ENCODE results near the gene NFE2L2.
A peak's percentile ranks its signal among the peaks of the same experiment; 100 is the strongest.
"Not testable (repeated sequence)": the region's sequence is repeated elsewhere in the genome, so short reads cannot be mapped to it uniquely, and the experiment has no call there.

The NFE2L2 gene

GRCh38 chr2:177282181-177282641 lies 17.7 kb upstream of the NFE2L2 start:
- peak overlapping the region in 7 of 21 experiments; percentile 8 to 64 (median 31) for H3K27ac ChIP-seq
- H3K4me3 ChIP-seq = no peak overlapping the region

- peak overlapping the region in 9 of 21 experiments; percentile 1 to 64 (median 31) for H3K27ac ChIP-seq
- H3K4me3 ChIP-seq = no peak overlapping the region
These were observed 17.1 kb upstream of the NFE2L2 start for GRCh38 chr2:177281400-177282180.

DNA sequence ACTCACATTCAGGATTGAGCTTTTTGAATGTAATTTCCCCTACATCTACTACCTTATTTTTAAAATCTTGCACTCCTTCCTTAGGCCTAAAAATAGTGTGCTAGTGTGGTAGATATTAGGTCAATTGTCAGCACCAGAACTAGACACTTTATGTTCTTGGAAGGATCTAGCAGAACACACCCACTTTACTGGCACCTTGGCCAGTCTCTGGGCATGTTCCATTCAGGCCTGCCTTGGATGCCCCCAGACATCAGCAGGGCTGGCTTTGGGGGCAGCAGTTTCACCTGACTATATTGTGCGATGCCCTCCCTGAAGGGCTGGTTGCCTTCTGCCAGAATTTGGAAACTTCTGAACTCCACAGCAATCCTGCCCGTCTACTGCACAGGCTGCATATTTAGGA lies 15.3 kb upstream of the NFE2L2 start:
- Histone ChIP-seq H3K27ac (no peak overlapping the region), H3K4me3 (no peak overlapping the region)

- Histone ChIP-seq H3K27ac (peak overlapping the region in 11 of 21 experiments; percentile 11 to 74 (median 21)), H3K4me3 (no peak overlapping the region)
These were observed 11.2 kb upstream of the NFE2L2 start for GRCh38 chr2:177275743-177276055.

GRCh38 chr2:177275040-177275742 lies 10.7 kb upstream of the NFE2L2 start:
- H3K27ac ChIP-seq = peak overlapping the region in 11 of 21 experiments; percentile 11 to 74 (median 21)
- H3K4me3 ChIP-seq = no peak overlapping the region

GRCh38 chr2:177273408-177273807 lies 8.9 kb upstream of the NFE2L2 start:
- Histone ChIP-seq H3K4me3 (no peak overlapping the region), H3K27ac (peak overlapping the region in 5 of 21 experiments; percentile 18 to 69 (median 49))

DNA sequence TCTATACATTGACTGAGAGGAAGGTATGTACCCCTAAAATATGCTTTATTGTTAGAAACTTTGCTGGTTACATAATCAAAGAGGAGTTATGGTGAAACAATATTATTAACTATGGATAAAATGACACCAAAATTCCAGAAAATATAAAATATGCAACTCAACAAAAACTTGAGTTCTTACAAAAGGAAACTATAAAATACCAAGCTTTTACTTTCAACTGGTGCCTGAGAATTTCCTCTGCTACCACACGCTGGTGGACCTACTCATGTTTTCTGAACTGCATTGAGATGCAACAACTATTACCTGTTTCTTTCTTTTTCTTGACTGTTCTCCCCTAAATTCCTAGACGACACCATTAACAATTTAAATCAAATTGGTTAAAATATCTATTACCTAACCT lies 8.2 kb upstream of the NFE2L2 start:
- Histone ChIP-seq H3K27ac (peak overlapping the region in 3 of 21 experiments; percentile 27 to 69 (median 62)), H3K4me3 (no peak overlapping the region)

DNA sequence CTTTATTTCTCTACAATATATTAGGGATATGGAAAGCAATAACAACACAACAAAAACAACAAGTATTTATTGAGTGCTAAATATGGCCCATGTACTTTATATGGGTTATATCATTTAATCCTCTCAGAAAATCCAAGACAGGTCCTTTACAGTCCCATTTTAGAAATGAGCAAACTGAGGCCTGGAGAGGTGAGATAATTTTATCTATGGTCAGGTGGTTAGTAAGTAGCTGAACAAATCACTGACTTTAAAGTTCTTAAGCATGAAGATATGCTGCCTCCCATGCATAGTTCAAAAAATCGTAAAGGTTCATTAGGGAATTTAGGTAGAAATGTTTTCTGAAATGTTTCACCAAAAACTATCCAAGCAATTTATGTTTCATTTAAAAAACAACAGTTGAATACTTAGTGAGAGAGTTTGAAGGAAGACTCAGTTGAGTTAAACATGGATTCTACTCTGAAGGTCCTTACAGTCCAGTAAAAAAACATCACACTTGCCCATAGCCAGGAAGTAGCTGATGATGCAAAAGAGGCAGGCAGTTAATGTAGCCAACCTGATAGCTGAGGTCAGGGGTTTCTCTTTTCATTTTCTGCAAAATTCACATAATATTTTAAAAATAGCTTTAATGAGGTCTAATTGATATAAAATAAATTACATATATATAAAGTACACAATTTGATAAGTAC lies 7.6 kb upstream of the NFE2L2 start:
- H3K4me3 ChIP-seq = no peak overlapping the region
- no peak overlapping the region for H3K27ac ChIP-seq

DNA sequence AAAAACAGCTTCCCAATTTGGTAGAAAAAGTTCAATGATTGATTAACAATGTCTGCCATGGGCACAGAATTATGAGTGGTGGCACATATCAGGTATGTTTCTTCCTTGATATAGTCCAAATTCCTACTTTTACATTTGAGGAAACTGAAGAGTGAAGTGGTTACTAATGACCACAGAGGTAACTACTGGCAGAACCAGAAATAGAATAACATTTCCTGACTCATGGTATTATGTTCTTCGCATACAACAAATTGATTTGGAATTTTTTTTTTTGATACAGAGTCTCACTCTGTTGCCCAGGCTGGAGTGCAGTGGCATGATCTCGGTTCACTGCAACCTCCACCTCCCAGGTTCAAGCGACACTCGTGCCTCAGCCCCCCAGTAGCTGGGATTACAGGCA lies 6.0 kb upstream of the NFE2L2 start:
- Histone ChIP-seq H3K4me3 (no peak overlapping the region), H3K27ac (peak overlapping the region in 1 of 21 experiments; percentile 7)

- H3K27ac ChIP-seq = peak overlapping the region in 3 of 21 experiments; percentile 8 to 15 (median 10)
- no peak overlapping the region for H3K4me3 ChIP-seq
These were observed 4.4 kb upstream of the NFE2L2 start for GRCh38 chr2:177268901-177269300.

DNA sequence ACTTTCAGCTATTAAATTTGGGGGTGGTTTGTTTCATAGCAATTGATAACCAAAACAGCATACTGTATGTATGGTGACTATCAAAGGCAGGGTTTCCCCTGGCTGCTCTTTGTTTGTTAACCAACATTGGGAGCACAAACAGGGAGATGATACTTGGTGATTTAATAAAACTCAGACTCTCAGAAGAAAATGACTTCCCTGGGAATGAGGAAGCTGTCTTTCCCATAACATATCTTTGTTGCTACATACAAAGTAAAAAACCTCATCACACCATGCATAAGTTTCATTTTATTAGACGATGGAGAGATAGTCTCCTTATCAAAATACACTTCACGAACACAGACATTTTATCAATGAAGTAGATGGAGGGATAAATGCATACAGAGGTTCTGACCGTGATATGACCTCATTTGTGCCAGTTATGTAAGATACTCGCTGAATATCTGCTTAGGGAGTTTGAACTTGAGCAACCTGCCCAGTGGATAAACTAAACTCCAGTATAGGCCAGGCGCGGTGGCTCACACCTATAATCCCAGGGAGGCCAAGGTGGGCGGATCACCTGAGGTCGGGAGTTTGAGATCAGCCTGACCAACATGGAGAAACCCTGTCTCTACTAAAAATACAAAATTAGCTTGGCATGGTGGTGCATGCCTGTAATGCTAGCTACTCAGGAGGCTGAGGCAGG lies 3.8 kb upstream of the NFE2L2 start:
- no peak overlapping the region for H3K4me3 ChIP-seq
- peak overlapping the region in 6 of 21 experiments; percentile 8 to 100 (median 96) for H3K27ac ChIP-seq

DNA sequence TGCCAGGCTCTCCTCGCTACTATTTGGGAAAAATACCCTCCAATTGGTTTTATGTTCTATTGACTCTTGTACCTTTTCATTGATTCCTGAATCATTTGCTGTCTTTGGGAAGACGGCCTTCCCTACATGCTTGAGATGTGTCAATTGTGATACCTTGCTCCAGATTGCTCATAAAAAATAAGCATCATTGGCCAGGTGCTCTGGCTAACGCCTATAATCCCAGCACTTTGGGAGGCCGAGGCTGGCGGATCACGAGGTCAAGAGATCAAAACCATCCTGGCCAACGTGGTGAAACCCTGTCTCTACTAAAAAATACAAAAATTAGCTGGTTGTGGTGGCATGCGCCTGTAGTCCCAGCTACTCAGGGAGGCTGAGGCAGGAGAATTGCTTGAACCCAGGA lies 2.4 kb upstream of the NFE2L2 start:
- H3K27ac ChIP-seq = peak overlapping the region in 16 of 21 experiments; percentile 31 to 100 (median 81)
- H3K4me3 ChIP-seq = not testable (repeated sequence)

DNA sequence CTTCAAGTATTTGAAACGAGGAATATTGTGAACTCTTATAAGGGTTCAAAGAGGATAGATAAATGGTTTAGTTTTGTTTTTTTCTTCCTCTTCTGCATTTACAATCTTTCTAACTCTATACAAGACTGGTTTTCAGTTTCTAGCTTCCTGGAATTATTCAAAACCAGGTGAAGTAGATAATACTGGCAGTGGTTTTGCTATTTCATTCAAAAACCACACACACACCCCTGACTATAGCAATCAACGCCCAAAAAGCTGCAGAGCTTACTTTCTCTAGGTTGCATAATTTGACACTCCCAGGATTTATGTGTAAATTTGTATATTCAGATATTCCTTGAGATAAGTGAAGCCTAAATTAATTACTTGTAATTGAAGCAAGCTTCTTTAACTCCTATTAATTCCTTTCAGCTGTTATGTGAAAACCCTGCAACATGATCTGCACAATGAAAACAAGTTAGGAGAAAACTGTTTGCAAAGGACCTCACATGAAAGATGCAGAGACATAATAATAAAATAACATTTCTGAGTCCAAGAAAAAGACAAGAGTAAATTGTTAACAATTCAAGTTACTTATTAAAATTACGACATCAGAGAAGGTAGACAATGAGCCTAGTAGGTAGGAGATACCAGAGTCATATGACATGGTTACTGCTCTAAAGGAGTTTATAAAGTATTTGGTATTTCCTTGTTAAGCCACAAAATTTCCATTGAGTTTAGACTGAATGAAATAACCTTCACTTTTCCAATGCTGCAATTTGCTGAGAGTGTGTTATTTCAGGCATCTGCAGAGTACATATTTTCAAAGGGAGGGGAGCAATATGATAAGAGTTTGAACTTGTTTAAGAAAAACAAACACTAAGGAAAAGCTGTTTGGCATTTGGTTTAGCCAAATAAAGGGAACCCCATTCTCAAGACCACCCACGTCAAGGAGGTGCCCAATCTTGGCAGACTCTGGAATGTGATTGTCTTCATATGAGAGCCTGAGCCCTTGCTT lies 1.6 kb upstream of the NFE2L2 start:
- peak overlapping the region in 5 of 7 experiments; percentile 66 to 98 (median 74) for H3K4me3 ChIP-seq
- peak overlapping the region in 20 of 21 experiments; percentile 94 to 100 (median 99) for H3K27ac ChIP-seq

- Histone ChIP-seq H3K4me3 (peak overlapping the region; percentile 66 to 98 (median 74)), H3K27ac (peak overlapping the region; percentile 94 to 100 (median 99))
These were observed 276 bp downstream of the NFE2L2 start for GRCh38 chr2:177264209-177264692.

DNA sequence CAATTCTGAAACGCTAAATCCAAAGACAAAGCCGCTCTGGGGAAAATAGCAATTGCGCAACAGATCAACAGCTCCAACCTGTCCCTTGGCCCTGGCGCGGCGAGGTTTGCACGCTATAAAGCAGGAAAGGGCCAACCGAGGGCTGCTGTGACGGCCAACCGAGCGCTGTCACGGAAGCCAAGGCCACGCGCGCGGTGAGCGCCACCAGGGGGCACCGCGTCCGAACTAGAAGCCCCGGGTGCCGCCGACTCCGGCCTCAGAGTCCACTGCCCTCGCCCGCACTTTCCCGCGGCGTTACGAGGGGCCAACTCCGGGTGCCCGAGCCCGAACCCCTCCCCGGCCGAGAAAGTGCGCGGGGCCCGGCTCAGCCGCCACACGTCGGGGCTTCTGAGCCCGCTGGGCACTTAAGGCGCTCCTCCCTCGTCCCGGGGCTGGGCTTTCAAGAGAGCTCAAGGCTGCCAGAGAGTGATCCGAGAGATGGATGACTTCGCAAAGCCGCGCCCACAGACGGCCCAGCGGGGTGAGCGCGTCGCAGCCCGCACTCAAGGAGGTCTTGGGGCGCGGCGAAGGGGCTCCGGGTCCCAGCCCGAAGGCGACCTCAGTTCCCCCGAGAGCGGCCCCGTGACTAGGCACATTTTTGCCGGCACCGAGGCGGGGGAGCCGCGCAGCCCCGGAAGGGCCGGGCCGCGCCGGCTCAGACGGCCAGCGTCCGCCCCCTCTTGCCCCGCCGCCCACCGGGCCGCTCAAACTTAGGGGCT lies 897 bp downstream of the NFE2L2 start:
- H3K4me3 ChIP-seq = peak overlapping the region; percentile 66 to 98 (median 74)
- peak overlapping the region; percentile 94 to 100 (median 99) for H3K27ac ChIP-seq

DNA sequence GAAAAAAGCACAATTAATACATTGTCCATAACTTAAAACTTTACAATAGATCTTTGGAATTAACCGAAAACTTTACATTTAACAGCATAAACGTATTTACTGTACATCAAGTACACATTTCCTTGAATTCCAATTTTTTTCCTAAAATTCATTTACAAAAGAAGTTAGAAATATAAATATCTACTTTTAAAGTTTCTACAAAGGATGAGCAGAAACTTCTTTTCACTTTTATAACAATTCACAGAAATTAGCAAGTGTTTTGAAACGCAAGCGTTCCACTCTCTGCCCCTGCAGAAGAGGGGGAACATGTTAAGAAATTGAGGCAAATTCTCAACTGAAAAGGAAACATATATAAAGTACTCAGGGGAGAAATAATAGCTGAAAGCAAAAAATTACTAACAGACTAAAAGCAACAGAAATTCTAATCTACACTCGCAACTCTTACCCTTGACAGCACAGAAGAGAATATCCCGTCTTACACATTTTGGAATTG lies 1.5 kb downstream of the NFE2L2 start:
- peak overlapping the region in 20 of 21 experiments; percentile 94 to 100 (median 99) for H3K27ac ChIP-seq

DNA sequence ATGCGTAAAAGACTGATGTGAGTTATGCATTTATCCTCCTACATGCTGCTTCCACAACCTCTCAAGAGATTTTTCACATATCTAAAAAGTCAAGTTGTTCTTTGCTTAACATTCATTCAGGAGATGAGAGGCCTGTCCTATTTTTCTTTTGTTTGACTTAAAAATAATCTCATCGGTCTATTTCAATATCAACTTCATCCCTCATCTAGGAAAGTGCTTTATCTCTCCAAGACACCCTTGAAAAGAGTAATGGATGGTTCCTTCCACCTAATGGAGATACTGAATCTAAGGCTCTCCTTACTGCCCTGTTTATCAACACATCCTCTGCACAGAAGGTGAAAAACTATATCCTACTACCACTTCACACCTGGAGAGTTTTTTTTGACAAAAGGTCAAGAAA lies 2.4 kb downstream of the NFE2L2 start:
- Histone ChIP-seq H3K4me3 (peak overlapping the region; percentile 66 to 98 (median 74)), H3K27ac (peak overlapping the region in 19 of 21 experiments; percentile 38 to 100 (median 99))

More for the DNA sequence above, 1.5 kb downstream of the NFE2L2 start:
- peak overlapping the region; percentile 66 to 98 (median 74) for H3K4me3 ChIP-seq
